ENCODE data around the gene CHTF18. TPM values are rescaled to one million over a fixed set of nuclear protein-coding genes. Genes with fewer than 3 reads are reported as not detected.

Gene CHTF18
- polyA plus RNA-seq, 1 donor (not counting 4 experiments of a cell fraction or from before 2014, with no cell fraction given): 5.7 TPM

GRCh38 chr16:801584-802363, 13.4 kb downstream of the CHTF18 start:
- peaks cover 44% of the 10 kb centered on the region for H3K27me3 ChIP-seq (ENCODE audit: control insufficient read depth, extremely low read depth, insufficient read depth, low read length)
- H3K36me3 ChIP-seq (ENCODE audit: control insufficient read depth in 2 of 2, extremely low read depth in 1 of 2, insufficient read depth in 2 of 2, low read length in 2 of 2): no peaks in the 10 kb centered on the region
- TF ChIP-seq EZH2 (IDR thresholded peaks at IDR 0.05; ENCODE audit: low read length): no peak
- TF ChIP-seq, protein P1, sequence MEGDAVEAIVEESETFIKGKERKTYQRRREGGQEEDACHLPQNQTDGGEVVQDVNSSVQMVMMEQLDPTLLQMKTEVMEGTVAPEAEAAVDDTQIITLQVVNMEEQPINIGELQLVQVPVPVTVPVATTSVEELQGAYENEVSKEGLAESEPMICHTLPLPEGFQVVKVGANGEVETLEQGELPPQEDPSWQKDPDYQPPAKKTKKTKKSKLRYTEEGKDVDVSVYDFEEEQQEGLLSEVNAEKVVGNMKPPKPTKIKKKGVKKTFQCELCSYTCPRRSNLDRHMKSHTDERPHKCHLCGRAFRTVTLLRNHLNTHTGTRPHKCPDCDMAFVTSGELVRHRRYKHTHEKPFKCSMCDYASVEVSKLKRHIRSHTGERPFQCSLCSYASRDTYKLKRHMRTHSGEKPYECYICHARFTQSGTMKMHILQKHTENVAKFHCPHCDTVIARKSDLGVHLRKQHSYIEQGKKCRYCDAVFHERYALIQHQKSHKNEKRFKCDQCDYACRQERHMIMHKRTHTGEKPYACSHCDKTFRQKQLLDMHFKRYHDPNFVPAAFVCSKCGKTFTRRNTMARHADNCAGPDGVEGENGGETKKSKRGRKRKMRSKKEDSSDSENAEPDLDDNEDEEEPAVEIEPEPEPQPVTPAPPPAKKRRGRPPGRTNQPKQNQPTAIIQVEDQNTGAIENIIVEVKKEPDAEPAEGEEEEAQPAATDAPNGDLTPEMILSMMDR (optimal IDR thresholded peaks at IDR 0.05 in 1 of 3, IDR thresholded peaks at IDR 0.05 in 1 of 3, conservative IDR thresholded peaks at IDR 0.05 in 1 of 3; ENCODE audit: extremely low read depth in 1 of 3, insufficient read depth in 2 of 3, low read length in 3 of 3): no peak
- no peak overlapping the region for H3K9ac ChIP-seq (ENCODE audit: control insufficient read depth, extremely low read depth, insufficient read depth, low read length)
- FAIRE-seq: no peak
- H3K79me2 ChIP-seq (ENCODE audit: control insufficient read depth, insufficient read depth, low read length): no peaks in the 10 kb centered on the region
- no peak for DNase-seq (ENCODE audit: low read depth, low spot score)
- H3K9me1 ChIP-seq (ENCODE audit: control insufficient read depth, extremely low read depth, insufficient read depth, low read length): no peaks in the 10 kb centered on the region
- H3K27ac ChIP-seq (ENCODE audit: control insufficient read depth, insufficient read depth, low read length): no peak overlapping the region
- no peak overlapping the region for H3K4me2 ChIP-seq (ENCODE audit: control insufficient read depth, extremely low read depth, insufficient read depth, low read depth, low read length)
- H2AFZ ChIP-seq (ENCODE audit: control insufficient read depth, low read length): no peak overlapping the region
- no peaks in the 10 kb centered on the region for H3K4me1 ChIP-seq (ENCODE audit: control insufficient read depth, extremely low read depth, insufficient read depth, low read length)
- dilution Hi-C loops (cut with MboI; ENCODE audit: extremely low pct_ligation_motif_present, low sequenced_read_pairs): no loop called here
- peaks cover 2% of the 10 kb centered on the region for H4K20me1 ChIP-seq (ENCODE audit: control insufficient read depth, extremely low read depth, insufficient read depth, low read length)
- H3K9me3 ChIP-seq (ENCODE audit: control insufficient read depth, low read depth, low read length): no peaks in the 10 kb centered on the region
- no peak overlapping the region for H3K4me3 ChIP-seq (ENCODE audit: control insufficient read depth in 2 of 3, extremely low read depth in 1 of 3, insufficient read depth in 2 of 3, low read depth in 1 of 3, low read length in 3 of 3)

DNA sequence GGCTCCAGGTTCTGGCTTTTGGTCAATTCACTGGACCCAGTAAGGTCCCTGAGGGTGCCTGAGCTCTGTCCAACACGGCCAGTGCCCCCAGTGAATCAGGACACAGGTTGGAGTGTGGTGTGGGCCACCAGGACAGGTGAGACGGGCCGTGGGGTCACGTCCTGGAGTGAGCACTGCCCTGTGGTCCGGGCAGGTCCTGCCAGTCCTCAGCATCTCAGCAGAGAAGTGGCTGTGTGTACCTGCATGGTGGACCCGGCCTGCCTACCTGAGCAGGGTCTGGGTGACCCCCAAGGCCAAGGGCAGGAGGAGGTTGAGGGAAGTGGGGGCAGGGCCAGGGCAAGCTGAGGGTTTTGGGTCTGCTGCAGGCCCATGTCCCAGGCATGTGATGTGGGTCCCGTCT, 14.0 kb downstream of the CHTF18 start:
- Histone ChIP-seq H2AFZ (ENCODE audit: control insufficient read depth, low read length) (no peak overlapping the region), H3K9me3 (ENCODE audit: control insufficient read depth, low read depth, low read length) (no peaks in the 10 kb centered on the region), H3K4me1 (ENCODE audit: control insufficient read depth, extremely low read depth, insufficient read depth, low read length) (no peaks in the 10 kb centered on the region), H3K4me2 (ENCODE audit: control insufficient read depth, extremely low read depth, insufficient read depth, low read depth, low read length) (no peak overlapping the region), H3K9me1 (ENCODE audit: control insufficient read depth, extremely low read depth, insufficient read depth, low read length) (no peaks in the 10 kb centered on the region), H3K27me3 (ENCODE audit: control insufficient read depth, extremely low read depth, insufficient read depth, low read length) (peaks cover 44% of the 10 kb centered on the region), H3K9ac (ENCODE audit: control insufficient read depth, extremely low read depth, insufficient read depth, low read length) (no peak overlapping the region), H3K27ac (ENCODE audit: control insufficient read depth, insufficient read depth, low read length) (no peak overlapping the region), H4K20me1 (ENCODE audit: control insufficient read depth, extremely low read depth, insufficient read depth, low read length) (peaks cover 2% of the 10 kb centered on the region), H3K79me2 (ENCODE audit: control insufficient read depth, insufficient read depth, low read length) (no peaks in the 10 kb centered on the region), H3K36me3 (ENCODE audit: control insufficient read depth in 2 of 2, extremely low read depth in 1 of 2, insufficient read depth in 2 of 2, low read length in 2 of 2) (no peaks in the 10 kb centered on the region), H3K4me3 (ENCODE audit: control insufficient read depth in 2 of 3, extremely low read depth in 1 of 3, insufficient read depth in 2 of 3, low read depth in 1 of 3, low read length in 3 of 3) (no peak overlapping the region)
- FAIRE-seq (no peak), DNase-seq (ENCODE audit: low read depth, low spot score) (no peak)
- dilution Hi-C loops (cut with MboI; ENCODE audit: extremely low pct_ligation_motif_present, low sequenced_read_pairs): no loop called here
- TF ChIP-seq, protein P1 (optimal IDR thresholded peaks at IDR 0.05 in 1 of 3, IDR thresholded peaks at IDR 0.05 in 1 of 3, conservative IDR thresholded peaks at IDR 0.05 in 1 of 3; ENCODE audit: extremely low read depth in 1 of 3, insufficient read depth in 2 of 3, low read length in 3 of 3): no peak
- no peak for TF ChIP-seq EZH2 (IDR thresholded peaks at IDR 0.05; ENCODE audit: low read length)

Data from keratinocyte (primary cell).